Activated T-helper 1 cell treated with Interleukin-2 at 50 U/mL for 16 hours (primary cell): Measurements from ENCODE around the gene HHAT.

Experiments used
- DNase-seq: peaks from one replicate; pipeline ENCODE4 v3.0.0-alpha.2; 2020; ENCODE audit warnings: low read depth

Gene HHAT

DNA sequence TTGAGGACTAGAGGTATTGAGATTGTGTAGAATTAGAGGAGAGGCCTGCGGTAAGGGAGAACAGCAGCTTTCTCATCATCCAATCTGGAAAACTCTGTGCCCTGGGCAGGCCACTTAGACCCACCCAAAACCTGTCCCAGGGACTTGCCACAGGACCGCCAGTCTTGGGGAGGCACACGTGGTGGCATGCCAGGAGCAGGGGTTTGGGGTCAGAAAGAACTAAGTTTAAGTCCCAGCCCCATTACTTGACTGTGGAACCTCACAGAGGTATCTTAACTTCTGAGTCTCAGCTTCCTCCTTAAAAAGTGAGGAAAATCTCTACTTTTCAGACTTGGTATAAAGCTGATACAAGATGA is 356.6 kb downstream of the HHAT start:
- no peak for DNase-seq

DNA sequence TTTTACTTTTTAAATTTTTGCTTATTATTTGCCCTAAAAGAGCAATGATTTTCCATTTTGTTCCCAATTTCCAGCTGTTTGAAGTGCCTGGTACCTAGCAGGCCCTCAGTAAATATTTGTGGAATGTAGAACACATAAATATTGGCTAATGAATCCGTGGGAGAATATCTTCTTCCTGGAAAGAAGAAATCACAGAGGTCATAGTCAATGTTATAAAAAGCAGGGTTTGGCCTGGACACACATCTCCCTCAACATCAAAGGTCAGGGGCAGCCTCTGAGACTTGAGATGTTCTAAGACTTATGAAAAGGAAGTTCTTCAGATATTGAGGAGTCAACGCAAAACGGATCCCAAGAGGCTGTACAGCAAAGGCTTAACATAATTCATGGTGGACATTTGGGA is 358.1 kb downstream of the HHAT start:
- no peak for DNase-seq

DNA sequence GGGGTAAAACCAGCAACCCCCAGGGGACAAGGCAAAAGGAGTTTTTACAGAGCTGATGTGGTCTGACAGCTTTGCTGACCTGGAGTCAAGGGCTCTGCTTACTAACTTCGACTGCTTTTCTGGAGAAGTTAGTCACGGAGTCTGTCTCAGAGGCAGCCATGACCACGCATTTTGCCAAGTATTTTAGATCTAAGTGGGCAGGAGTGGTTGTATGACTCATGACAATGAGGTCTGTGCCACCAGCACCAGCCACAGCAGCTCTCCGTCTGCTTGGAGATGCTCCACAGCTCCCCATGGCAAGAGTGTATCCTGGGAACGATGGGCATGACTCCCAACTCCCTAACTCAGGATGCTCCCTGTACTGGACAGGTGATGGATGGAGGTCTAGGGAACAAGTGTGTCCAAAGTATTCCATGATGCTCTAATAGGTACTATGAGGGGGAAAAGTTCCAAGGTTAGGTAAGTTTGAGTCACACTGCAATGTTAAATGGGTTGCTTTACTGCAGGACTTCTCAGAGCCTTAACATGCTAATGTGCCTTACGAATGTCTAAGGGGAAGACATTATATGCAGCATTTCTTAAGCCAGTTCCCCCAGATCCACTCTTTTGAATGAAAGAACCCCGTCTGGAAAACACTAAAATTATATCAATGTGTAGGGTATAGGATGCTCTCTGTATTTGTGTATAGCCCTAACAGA is 359.0 kb downstream of the HHAT start:
- DNase-seq, result no peak

DNA sequence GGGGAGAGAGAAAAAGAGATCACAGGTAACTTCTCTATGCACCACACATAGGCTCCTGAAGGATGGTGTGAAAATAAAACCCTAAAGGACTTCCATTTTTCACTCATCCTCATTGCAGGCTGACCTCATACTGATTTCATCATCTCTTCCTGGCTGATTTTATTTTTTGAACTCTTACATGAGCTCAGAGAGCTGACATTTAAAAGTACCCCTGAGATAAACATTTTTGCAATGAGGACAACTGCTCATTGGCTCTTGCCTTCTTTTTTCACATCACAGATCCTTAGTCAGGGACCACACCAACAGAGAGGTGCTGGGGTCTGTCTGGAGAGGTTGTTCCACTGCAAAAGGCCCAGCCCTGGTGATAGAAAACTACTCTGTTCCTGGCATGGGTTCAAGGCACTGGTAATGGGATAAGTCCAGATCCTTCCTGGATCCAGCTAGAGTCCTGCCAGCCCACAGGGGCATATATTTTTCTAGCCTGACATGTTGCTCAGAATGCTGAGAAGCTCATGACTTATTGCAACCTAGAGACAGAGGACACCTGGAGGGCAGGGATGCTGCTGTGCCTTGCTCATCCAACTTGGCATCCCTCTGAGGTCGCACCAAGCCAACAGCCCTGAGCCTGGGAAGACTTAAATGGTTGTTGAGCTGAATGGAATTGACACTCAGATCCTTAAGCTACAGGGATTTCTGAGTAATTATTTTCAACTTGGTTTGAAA is 360.0 kb downstream of the HHAT start:
- DNase-seq, result no peak

DNA sequence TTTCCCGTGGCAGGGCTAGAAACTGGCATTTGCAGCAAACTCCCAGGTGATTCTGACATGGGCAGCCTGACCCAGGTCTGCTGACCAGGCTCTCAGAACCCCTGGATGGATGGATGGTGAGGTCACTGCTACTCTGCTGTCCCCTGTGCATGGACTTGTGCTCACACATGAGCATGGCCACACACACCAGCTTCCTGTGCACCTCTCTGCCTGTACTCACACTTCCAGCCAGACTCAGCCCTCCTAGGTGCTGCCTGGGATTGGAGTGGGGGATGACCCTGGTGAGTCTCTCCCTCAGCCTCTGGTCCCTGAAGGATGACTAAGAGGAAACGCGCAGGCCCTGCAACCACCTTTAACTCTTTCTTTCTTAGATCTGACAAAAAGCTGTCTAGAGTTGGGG is 361.1 kb downstream of the HHAT start:
- DNase-seq, result no peak

DNA sequence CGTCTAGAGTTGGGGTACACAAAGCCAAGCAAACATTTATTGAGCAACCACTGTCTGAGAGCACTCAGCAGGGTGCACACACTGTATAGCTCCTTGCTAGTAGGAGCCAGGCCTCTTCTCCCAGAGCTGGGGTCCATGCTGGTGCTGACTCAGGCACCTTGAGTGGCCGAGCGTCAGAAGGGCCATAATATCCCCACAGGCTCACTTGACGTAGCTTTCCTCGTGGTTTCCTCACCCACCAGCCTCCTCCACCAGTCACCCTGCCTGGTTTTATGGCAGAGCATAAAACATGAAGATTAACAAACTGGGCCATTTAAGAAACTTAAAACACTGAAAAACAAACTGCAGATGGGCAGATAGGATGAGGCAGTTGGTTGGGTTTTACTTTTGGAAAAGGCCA is 361.5 kb downstream of the HHAT start:
- no peak for DNase-seq

DNA sequence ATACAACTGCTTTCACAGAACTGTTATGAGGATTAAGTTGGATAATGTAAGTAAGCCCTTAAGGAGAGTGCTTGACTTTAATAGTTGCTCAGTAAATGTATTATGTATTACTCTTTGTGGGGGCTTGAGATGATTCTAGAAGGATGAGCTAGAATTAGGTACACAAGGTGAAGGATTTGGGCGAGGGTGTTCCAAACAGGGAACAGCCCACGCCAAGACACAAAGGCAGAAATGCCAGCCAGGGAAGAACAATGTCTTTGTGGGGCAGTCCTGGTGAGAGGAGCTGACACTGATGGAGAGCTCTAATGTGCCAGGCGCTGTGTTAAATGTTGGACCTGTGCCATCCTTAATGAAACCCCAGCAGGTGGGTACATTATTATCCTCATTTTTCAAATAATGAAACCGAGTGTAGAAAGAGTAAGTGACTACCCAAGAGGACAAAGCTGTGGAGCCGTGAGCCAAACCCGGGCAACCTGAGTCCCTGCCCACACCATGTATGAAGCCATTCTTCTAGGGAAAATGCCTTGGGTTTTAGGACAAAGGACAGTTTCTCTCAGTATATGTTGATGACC is 362.4 kb downstream of the HHAT start:
- no peak for DNase-seq

DNA sequence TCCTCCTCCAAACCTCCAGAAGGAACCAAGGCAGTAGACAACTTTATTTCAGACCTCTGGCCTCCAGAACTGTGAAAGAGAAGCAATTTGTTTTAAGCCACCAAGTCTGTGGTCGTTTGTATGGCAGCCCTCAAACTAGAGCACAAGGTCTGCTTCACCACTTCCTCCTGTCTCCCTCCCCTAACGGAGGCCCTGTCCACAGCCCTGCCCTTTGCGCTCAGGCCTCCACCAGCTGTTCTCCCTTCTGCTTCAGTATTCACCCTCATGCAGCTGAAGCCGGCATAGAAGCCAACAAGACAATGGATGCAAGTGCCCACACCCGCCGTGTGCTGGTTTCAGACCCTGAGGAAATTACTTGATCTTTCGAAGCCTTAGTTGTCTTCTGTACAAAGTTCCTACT is 364.1 kb downstream of the HHAT start:
- DNase-seq, result no peak

DNA sequence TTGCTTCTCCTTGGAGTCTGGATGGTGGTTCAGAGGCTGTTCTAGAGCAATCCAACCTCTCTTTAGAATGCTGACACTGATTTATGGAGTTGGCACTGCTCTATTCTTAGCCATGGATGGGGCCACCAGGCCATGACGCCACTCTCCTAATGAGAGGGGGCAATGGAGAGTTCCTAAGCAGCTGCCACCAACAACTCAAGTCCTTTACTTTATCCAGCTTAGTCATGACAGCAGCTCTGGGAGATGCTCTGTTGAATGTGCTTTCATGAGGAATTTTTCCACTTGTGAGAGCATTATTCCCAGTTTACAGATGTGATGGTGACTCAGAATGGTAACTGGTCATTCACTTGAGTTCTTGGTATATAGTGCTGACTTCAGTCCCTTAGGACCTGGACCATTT is 366.3 kb downstream of the HHAT start:
- no peak for DNase-seq

DNA sequence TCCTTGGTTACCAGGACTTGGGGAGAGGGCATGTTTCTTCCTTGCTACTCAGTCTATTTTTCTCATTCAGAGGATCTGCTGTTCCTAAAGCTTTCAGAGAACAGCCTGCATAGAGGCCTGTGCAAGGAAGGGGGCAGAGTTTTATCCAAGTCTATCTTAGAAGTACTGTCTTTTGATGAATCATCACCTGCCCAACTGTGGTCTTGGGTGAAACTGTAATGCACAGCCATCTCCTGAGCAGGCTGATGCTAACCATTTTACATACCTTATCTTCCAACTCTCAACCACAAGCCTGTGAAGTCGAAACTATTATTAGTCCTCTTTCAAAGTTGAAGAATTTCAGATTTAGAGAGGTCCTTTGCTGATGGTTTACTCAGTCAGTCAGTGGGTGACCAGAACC is 368.0 kb downstream of the HHAT start:
- DNase-seq, result no peak

DNA sequence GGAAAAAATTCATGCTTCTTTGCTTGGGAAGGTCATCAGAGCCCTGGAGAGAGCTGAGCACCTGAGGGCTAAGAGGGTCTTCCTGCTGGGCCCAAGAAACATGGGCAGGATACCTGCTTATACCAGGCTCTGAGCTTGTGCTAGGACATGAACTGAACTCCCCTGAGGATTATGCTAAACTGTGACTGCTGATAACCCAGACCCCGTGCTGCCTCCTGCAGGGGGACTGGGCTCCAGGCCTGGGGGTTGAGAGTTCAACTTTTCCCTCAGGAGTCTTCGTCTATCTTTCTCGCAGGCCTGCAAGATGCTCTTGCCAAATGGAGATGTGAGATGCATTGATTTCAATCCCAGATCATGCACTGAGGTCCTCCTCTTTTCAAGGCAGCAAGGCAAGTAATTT is 368.5 kb downstream of the HHAT start:
- DNase-seq, result no peak

DNA sequence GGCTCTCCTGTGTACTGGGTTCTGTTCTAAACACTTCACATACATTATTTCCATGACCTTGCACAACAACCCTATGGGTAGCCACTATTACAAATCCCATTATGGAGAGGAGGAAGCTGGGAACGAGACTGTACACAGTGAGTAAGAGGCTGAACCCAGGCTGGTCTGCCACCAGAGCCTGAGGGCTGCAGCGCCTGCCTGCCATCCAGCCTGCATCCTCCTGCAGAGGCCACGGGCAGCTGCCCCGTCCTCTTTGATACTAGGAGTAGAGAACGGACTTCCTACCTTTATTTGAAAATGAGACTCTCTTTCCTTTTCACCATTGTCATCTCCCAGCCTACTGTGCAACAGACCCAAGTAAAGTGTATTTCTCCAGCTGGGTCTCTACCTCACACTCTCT is 370.0 kb downstream of the HHAT start:
- no peak for DNase-seq

DNA sequence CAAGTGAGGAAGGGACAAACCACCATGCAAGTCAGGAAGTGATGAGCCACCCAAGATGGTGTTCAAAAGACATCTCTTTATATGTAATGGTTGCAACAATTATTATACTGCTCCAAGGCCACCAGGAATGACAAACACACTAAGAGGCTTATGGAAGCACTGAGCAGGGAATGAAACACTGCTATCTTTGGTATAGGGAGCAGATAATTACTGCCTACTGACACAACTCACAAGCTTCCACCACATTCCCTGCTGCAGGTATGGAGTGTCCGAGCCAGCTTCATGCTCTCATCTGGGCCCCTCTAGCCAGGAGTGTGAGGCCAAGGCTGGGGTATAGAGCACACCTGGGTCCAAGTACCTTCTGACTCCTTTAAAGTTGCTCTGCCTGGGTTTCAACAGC is 371.4 kb downstream of the HHAT start:
- DNase-seq, result no peak

DNA sequence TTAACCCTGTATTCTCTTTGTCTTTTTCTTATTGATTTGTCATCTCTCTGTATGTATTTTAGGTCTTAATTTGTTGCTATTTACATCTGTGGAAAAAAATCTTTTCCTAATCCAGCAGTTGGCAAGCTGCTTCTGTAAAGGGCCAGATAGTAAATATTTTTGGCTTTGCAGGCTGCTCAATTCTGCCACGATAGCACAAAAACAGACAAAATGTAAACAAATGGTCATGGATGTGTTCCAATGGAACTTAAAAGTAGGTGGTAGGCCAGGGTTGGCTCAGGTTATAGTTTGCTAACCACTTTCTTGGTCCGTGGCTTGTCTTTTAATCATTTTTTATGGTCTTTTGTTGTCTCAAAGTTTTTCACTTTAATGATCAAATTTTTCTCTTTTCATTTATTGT is 371.8 kb downstream of the HHAT start:
- DNase-seq, result no peak

DNA sequence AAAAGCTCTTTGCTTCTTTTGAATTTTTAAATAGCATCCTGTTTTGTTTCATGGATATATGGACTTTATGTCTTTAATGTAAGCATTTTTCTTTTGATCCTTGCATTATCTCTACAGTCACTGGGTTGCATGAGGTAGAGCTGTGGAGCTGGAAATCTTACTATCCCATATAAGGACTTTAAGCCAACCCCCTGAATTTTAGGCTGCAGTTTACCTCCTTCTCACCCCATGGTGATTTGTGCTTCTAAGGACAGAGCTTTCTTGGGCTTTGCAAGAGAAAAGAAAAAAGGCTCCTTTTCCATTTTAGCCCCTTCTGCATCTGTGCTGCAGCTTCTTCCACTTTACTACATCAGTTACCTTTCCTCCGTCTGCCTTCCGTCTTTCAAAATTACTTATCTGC is 373.8 kb downstream of the HHAT start:
- no peak for DNase-seq

DNA sequence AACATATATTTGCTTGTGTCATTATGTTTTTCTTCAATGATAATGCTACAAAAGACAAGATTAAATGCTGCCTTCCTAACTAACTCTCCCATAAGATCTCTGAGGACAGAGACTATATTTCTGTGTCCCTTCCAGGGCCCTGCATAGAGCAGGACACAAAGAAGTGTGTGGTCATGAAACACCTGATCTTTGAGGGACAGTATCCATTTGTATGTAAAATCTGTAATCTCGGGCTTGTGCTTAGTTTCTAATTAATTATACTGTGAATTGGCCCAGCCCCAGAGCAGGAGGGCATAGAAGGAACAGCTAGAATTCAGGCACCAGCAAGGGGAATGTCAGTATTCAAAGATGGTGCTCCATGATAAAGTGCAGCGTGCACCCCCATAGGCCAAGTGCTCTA is 374.9 kb downstream of the HHAT start:
- no peak for DNase-seq

DNA sequence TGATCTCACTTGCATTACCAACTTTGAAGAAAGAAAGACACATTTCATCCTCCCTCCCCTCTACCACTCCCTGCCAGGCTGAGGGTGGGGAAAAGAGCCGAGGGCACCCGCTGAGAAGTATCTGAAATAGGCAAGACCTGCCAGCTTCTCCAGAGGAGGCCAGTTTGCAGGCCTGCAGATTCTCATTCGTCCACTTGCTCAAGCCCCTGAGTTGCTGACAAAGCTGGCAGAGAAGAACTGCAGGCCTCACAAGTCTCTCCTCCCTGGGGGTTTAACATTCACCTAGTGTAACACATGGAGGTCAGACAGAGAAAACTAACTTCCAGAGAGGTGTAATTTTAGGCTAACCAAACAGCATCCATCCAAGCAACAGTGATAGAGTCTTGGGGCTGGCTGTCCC is 376.4 kb downstream of the HHAT start:
- no peak for DNase-seq

DNA sequence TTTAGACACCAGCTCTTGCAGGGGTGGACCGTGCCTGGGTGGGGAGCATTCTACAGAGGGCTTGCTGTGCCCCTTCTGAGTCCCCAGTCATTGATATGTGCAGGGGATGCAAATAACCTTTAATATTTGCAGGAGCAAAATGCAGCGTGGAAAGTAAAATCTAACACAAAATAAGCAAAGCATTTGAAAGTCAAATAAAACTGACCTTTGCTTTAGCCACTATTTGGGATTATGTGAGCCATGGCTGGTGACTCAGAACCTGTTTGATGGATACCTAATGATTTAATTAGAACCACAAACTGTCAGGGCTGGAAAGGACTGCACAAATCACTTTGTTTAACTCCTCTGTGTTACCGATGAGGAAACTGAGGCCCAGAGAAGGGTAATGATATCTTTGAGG is 377.5 kb downstream of the HHAT start:
- no peak for DNase-seq

DNA sequence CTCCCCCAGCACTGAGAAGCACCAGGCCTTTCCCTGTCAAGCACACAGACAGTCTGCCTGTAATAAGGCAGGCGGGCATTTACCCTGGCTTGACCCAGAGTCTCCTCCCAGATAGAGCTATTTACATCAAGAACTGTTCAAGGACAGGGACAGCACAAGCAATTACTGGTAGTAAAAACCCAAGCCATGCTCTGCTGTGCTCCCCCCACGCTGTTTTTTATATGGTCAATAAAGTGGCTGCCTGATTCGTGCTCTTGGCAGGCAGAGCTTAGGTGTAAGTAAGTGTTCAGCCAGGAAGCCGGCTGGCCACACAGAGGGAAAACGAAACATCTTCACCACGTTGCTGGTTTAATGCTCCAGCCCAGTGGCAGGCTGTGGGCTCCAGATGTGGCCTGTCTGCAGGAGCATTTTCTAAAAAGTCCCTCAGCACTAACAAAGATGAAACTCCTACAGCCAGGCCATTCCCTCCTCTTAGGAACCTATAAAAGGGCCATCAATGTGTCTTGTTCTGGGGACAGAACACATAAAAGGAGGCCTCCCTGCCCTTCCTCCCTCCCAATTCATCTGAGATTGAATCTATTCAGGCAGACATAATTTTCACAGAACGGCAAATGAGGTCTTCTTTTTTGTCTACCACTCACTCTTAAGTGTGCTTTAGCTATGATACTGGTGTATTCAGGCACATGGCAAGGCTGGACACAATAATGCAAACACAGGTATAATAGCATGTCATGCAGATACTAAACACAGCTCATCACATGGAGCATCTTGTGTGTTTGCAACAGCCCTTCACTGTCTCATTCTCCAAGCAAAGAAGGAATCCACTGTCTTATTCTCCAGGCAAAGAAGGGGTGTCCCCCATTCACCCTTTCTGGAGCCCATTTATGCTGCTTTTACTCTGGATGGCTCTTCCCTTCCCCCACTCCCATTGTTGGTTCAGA is 378.9 kb downstream of the HHAT start:
- DNase-seq, result no peak

DNA sequence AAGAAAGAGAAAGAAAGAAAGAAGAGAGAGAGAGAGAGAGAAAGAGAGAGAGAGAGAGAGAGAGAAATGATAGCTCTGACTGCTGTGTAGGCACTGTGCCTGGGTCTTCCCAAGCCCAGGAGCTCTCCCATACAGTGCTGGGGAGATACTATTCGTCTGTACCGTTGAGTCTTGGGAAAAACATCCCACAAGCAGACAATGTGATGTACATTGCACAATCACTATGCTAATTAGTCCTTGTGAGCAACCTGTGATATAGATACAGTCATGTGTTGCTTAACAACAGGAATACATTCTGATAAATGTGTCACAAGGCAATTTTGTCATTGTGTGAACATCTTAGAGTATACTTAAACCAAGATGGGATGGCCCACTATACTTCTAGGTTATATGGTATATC is 381.0 kb downstream of the HHAT start:
- DNase-seq, result no peak

DNA sequence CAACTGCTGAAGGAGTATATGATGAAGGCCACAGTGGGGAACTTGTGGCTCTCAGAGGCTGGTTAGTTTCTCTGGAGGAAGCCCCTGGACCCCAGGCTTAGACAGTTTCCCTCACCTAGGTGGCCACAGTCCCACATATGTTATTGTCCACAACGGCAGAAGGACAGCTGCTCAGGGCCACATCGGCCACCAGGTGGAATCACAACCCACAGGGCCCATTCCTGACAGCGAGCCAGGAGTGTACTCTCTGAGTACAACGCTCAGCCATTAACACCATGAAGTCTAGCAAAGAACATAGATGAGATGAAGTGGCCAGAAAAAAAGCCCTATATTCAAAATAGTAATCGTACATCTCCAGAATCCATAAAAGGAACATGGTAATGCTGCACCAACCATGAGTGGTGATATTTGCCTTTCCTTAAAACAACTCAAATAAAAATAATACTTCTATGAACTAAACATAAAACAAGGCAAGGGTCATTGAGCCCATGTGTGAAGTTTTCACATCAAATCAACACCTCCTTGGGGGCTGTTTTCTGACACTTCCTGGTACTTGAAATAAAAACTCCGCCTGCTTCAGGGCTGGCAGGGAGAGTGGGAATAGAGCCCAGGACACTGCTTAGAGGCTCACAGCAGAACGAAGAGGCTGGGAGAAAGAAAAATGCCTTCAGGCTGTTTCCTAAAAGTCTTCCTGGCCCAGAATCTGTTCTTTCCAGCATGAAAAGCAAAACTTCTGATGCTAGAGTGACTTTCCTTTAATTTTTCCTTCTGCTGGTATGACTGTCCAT is 383.3 kb downstream of the HHAT start:
- no peak for DNase-seq

DNA sequence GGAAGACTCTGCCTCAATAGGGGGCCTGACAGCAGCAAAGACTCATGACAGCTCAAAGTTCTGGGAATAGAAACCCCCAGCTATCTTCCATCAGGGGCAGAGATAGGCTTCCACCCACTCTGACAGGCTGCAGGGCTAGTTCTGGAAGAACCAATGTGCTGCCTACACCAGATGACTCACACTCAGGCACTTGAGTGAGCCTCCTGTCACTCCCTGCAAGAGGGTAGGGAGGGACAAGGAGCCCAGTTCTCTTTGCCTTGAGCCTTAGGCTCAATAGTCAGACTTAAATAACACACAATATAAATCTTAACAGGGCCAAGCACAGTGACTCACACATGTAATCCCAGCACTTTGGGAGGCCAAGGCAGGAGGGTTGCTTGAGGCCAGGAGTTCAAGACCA is 386.4 kb downstream of the HHAT start:
- no peak for DNase-seq
